Loucy (cell line): ENCODE data around the gene POLE4.

Source experiments
- CTCF ChIP-seq: fragments of 200-600 bp; sonication (generic); conservative IDR thresholded peaks from 2 replicates; pipeline ENCODE4 v1.5.1; 2014; ENCODE audit warnings: mild to moderate bottlenecking, antibody characterized with exemption, low read length
- EZH2phosphoT487 ChIP-seq: fragments of 200-600 bp; IDR thresholded peaks from 2 replicates; pipeline ENCODE4 v1.6.1; 2018; ENCODE audit warnings: antibody characterized with exemption, mild to moderate bottlenecking, moderate library complexity, borderline replicate concordance

- TF ChIP-seq CTCF = no peak
- no peak for TF ChIP-seq EZH2phosphoT487
Measured at GRCh38 chr2:74935975-74936391, 22.5 kb upstream of the POLE4 start.
